ENCODE measurements around the gene SAMD7.

DNA sequence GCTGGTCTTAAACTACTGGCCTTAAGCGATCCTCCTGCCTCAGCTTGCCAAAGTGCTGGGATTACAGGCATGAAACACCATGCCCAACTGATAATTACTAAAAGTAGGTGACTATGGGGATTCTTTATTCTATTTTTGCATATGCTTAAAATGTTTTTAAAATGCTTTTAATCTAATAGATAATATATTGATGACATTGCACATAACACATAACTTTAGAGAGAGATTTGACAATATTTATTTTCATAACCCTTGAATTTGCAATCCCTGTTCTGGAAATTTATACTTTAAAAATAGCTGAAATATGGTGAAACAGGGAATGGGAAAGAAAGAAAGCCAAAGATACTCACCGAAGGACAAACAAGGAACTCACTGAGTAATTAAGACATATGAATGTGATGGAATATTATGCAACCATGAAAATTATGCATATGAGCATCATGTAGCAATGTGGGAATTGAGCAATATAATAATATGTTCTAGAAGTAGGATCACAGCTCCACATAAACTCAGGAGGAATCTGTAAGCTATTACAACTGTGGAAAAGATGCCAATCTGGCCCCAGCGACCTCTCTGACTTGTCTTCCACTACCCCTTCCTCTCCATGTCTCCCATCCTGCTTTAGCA, 43.7 kb upstream of the SAMD7 start:
- TF ChIP-seq, protein P1, sequence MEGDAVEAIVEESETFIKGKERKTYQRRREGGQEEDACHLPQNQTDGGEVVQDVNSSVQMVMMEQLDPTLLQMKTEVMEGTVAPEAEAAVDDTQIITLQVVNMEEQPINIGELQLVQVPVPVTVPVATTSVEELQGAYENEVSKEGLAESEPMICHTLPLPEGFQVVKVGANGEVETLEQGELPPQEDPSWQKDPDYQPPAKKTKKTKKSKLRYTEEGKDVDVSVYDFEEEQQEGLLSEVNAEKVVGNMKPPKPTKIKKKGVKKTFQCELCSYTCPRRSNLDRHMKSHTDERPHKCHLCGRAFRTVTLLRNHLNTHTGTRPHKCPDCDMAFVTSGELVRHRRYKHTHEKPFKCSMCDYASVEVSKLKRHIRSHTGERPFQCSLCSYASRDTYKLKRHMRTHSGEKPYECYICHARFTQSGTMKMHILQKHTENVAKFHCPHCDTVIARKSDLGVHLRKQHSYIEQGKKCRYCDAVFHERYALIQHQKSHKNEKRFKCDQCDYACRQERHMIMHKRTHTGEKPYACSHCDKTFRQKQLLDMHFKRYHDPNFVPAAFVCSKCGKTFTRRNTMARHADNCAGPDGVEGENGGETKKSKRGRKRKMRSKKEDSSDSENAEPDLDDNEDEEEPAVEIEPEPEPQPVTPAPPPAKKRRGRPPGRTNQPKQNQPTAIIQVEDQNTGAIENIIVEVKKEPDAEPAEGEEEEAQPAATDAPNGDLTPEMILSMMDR (conservative IDR thresholded peaks at IDR 0.05; ENCODE audit: low read length): no peak
- no peak for TF ChIP-seq EZH2phosphoT487 (IDR thresholded peaks at IDR 0.05; ENCODE audit: borderline replicate concordance, low read depth, low read length)

All from OCI-LY7 (cell line).